ENCODE results near the gene METTL26.

METTL26 gene

DNA sequence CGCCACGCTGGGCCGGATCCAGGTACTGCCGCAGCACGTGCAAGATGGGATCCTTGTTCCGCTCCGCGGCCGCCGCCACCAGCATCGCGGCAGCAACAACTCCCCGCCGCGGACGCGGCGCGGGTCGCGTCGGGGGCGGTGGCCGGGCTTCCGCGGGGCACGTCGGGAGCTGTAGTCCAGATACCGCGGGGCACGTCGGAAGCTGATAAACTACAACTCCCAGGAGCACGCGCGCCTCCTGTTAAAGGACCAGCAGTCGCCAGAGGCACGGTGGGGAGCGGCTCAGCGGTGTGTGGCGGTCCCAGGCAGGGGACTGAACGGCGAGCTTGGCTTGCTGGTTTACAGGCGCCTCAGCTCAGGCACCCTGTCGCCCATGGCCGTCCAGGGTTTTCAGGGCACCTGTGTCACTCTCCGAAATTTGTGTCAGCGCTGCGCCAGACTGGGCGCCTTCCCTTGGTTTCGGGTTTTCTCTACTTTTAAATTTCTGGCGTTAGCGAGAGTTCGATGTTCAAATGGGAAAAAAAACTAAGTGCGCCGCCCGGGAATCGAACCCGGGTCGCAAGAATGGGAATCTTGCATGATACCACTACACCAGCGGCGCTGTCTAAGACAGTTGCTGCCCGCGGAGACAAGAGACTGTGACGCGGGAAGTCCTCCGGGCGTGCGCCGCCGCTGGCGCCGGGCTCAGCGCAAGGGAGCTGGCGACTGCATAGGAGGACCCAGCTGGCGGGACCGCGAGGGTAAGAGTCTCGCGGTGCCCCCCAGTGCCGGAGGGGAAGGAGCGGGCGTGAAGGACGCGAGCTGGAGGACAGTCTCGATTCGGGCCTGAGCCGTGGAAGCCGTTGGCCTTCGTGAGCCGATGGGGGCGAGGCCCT is at the start of gene METTL26:
Gene METTL26 (minus strand): TSS at position 100 of the 875 bp plus-strand sequence. CDS start 15 bp downstream, at position 85.
- Histone ChIP-seq H3K9me3 (ENCODE audit: control insufficient read depth, insufficient read depth, low read length) (no peaks in the 10 kb centered on the region), H3K9ac (ENCODE audit: low read depth, low read length) (peak within 1 kb of the TSS; percentile 47), H3K4me3 (ENCODE audit: low read depth, low read length) (peak within 1 kb of the TSS; percentile 91), H3K4me1 (ENCODE audit: control insufficient read depth, insufficient read depth, low read length) (peaks cover 5% of the 10 kb centered on the region), H3K27me3 (ENCODE audit: control insufficient read depth, insufficient read depth, low read length) (no peaks in the 10 kb centered on the region), H3K36me3 (ENCODE audit: control insufficient read depth, insufficient read depth, low read length) (peaks cover 12% of the 10 kb centered on the region)

- H3K4me3 ChIP-seq (ENCODE audit: low read depth, low read length) = no peak overlapping the region
- peaks cover 39% of the 10 kb centered on the region for H3K36me3 ChIP-seq (ENCODE audit: control insufficient read depth, insufficient read depth, low read length)
- no peaks in the 10 kb centered on the region for H3K9me3 ChIP-seq (ENCODE audit: control insufficient read depth, insufficient read depth, low read length)
- H3K4me1 ChIP-seq (ENCODE audit: control insufficient read depth, insufficient read depth, low read length) = peaks cover 3% of the 10 kb centered on the region
- no peak overlapping the region for H3K9ac ChIP-seq (ENCODE audit: low read depth, low read length)
- no peaks in the 10 kb centered on the region for H3K27me3 ChIP-seq (ENCODE audit: control insufficient read depth, insufficient read depth, low read length)
Measured at GRCh38 chr16:684961-685696, 49.0 kb upstream of the METTL26 start.

DNA sequence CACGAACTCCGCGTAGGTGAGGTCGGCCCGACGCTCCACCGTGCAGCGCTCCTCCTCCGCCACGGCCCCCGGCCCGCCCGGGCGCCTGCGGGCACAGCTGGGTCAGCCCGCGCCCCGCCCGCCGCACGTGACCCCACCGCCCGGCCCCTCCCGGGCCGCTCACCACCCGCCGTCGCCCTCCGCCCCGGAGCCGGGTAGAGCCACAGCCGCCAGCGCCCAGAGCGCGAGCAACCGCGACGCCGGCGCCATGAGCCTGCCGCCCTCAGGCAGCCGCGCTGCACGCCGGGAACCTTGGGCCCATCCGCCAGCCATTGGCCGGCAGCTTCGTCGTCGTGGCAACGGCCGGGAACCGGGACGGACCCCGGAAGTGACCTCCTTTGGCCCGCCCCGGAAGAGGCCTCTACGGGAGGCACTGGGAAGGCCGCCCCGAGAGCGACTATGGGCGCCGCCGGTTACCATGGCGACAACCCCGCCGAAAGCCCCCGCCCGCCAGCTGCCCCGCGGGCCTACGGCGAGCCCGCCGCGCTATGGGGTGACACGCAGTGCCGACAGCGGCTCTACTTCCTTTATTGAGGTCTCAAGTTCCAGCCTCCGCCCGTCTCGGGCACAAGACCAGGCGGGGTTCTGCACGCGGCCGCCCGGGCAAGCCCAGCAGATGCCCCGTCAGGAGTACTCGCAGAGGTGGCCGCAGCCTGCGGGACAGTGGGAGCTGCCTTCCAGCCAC is 48.1 kb upstream of the METTL26 start, which contains the start of gene JMJD8:
Gene JMJD8 (minus strand): TSS at position 264 of the 724 bp plus-strand sequence. CDS start 15 bp downstream, at position 249.
- peak within 1 kb of the TSS; percentile 75 for H3K4me3 ChIP-seq (ENCODE audit: low read depth, low read length)
- H3K27me3 ChIP-seq (ENCODE audit: control insufficient read depth, insufficient read depth, low read length) = no peaks in the 10 kb centered on the region
- peak within 1 kb of the TSS; percentile 70 for H3K9ac ChIP-seq (ENCODE audit: low read depth, low read length)
- peaks cover 39% of the 10 kb centered on the region for H3K36me3 ChIP-seq (ENCODE audit: control insufficient read depth, insufficient read depth, low read length)
- peaks cover 3% of the 10 kb centered on the region for H3K4me1 ChIP-seq (ENCODE audit: control insufficient read depth, insufficient read depth, low read length)
- H3K9me3 ChIP-seq (ENCODE audit: control insufficient read depth, insufficient read depth, low read length) = no peaks in the 10 kb centered on the region

- Histone ChIP-seq H3K4me1 (ENCODE audit: control insufficient read depth, insufficient read depth, low read length) (peaks cover 3% of the 10 kb centered on the region), H3K9me3 (ENCODE audit: control insufficient read depth, insufficient read depth, low read length) (no peaks in the 10 kb centered on the region), H3K4me3 (ENCODE audit: low read depth, low read length) (peak overlapping the region; percentile 75), H3K36me3 (ENCODE audit: control insufficient read depth, insufficient read depth, low read length) (peaks cover 39% of the 10 kb centered on the region), H3K27me3 (ENCODE audit: control insufficient read depth, insufficient read depth, low read length) (no peaks in the 10 kb centered on the region), H3K9ac (ENCODE audit: low read depth, low read length) (peak overlapping the region; percentile 70)
Measured at GRCh38 chr16:683396-684070, 47.4 kb upstream of the METTL26 start.

- Histone ChIP-seq H3K9ac (ENCODE audit: low read depth, low read length) (no peak overlapping the region), H3K9me3 (ENCODE audit: control insufficient read depth, insufficient read depth, low read length) (no peaks in the 10 kb centered on the region), H3K27me3 (ENCODE audit: control insufficient read depth, insufficient read depth, low read length) (no peaks in the 10 kb centered on the region), H3K4me3 (ENCODE audit: low read depth, low read length) (peak overlapping the region; percentile 75), H3K36me3 (ENCODE audit: control insufficient read depth, insufficient read depth, low read length) (peaks cover 39% of the 10 kb centered on the region), H3K4me1 (ENCODE audit: control insufficient read depth, insufficient read depth, low read length) (peaks cover 3% of the 10 kb centered on the region)
Measured at GRCh38 chr16:682493-683395, 46.6 kb upstream of the METTL26 start.

- Histone ChIP-seq H3K27me3 (ENCODE audit: control insufficient read depth, insufficient read depth, low read length) (no peaks in the 10 kb centered on the region), H3K4me1 (ENCODE audit: control insufficient read depth, insufficient read depth, low read length) (peaks cover 3% of the 10 kb centered on the region), H3K36me3 (ENCODE audit: control insufficient read depth, insufficient read depth, low read length) (peaks cover 39% of the 10 kb centered on the region), H3K9me3 (ENCODE audit: control insufficient read depth, insufficient read depth, low read length) (no peaks in the 10 kb centered on the region), H3K9ac (ENCODE audit: low read depth, low read length) (no peak overlapping the region), H3K4me3 (ENCODE audit: low read depth, low read length) (peak overlapping the region; percentile 69)
Measured at GRCh38 chr16:681746-682427, 45.8 kb upstream of the METTL26 start.

DNA sequence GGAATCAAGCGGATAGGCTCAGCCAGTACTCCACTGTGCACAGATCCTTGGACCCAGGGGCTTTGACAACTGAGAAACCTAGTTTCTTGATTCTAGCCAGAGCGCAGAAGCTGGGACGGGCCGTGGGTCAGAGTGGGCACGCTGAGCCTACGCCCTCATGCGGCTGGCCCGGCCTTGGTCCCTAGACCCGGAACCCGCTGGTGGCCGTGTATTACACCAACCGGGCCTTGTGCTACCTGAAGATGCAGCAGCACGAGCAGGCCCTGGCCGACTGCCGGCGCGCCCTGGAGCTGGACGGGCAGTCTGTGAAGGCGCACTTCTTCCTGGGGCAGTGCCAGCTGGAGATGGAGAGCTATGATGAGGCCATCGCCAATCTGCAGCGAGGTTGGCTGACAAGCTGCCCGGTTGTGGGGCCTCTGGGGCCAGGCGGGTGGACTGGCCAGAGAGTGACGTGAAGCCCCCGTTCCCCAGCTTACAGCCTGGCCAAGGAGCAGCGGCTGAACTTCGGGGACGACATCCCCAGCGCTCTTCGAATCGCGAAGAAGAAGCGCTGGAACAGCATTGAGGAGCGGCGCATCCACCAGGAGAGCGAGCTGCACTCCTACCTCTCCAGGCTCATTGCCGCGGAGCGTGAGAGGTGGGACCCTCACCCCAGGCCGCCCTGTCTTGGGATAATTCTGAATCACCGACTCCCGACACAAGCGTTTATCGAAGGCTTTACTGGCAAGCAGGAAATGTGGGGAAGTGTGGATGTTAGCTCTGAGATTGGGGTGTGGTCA is 45.1 kb upstream of the METTL26 start:
- H3K9me3 ChIP-seq (ENCODE audit: control insufficient read depth, insufficient read depth, low read length) = no peaks in the 10 kb centered on the region
- H3K9ac ChIP-seq (ENCODE audit: low read depth, low read length) = peak overlapping the region; percentile 83
- H3K27me3 ChIP-seq (ENCODE audit: control insufficient read depth, insufficient read depth, low read length) = no peaks in the 10 kb centered on the region
- peaks cover 3% of the 10 kb centered on the region for H3K4me1 ChIP-seq (ENCODE audit: control insufficient read depth, insufficient read depth, low read length)
- peaks cover 32% of the 10 kb centered on the region for H3K36me3 ChIP-seq (ENCODE audit: control insufficient read depth, insufficient read depth, low read length)
- peak overlapping the region; percentile 69 for H3K4me3 ChIP-seq (ENCODE audit: low read depth, low read length)

- Histone ChIP-seq H3K4me3 (ENCODE audit: low read depth, low read length) (peak overlapping the region; percentile 69), H3K27me3 (ENCODE audit: control insufficient read depth, insufficient read depth, low read length) (no peaks in the 10 kb centered on the region), H3K9me3 (ENCODE audit: control insufficient read depth, insufficient read depth, low read length) (no peaks in the 10 kb centered on the region), H3K36me3 (ENCODE audit: control insufficient read depth, insufficient read depth, low read length) (peaks cover 29% of the 10 kb centered on the region), H3K4me1 (ENCODE audit: control insufficient read depth, insufficient read depth, low read length) (peaks cover 3% of the 10 kb centered on the region), H3K9ac (ENCODE audit: low read depth, low read length) (peak overlapping the region; percentile 83)
Measured at GRCh38 chr16:680625-680945, 44.5 kb upstream of the METTL26 start.

GRCh38 chr16:679814-680624 is 43.9 kb upstream of the METTL26 start, which contains the start of gene STUB1:
Gene STUB1 (plus strand): TSS chr16:680410. CDS start chr16:680526, 116 bp downstream.
- no peaks in the 10 kb centered on the region for H3K27me3 ChIP-seq (ENCODE audit: control insufficient read depth, insufficient read depth, low read length)
- peak within 1 kb of the TSS; percentile 83 for H3K9ac ChIP-seq (ENCODE audit: low read depth, low read length)
- H3K4me3 ChIP-seq (ENCODE audit: low read depth, low read length) = peak within 1 kb of the TSS; percentile 73
- H3K4me1 ChIP-seq (ENCODE audit: control insufficient read depth, insufficient read depth, low read length) = peaks cover 3% of the 10 kb centered on the region
- no peaks in the 10 kb centered on the region for H3K9me3 ChIP-seq (ENCODE audit: control insufficient read depth, insufficient read depth, low read length)
- peaks cover 23% of the 10 kb centered on the region for H3K36me3 ChIP-seq (ENCODE audit: control insufficient read depth, insufficient read depth, low read length)

All from iPS-15b (cell line).